ENCODE data around the gene PYCARD. TPM values are rescaled to one million over a fixed set of nuclear protein-coding genes. Genes with fewer than 3 reads are reported as not detected.
"Not testable (repeated sequence)": the region's sequence is repeated elsewhere in the genome, so short reads cannot be mapped to it uniquely, and the experiment has no call there.

Gene PYCARD
- total RNA-seq, 1 donor from 2014 or later = 2.9 TPM

DNA sequence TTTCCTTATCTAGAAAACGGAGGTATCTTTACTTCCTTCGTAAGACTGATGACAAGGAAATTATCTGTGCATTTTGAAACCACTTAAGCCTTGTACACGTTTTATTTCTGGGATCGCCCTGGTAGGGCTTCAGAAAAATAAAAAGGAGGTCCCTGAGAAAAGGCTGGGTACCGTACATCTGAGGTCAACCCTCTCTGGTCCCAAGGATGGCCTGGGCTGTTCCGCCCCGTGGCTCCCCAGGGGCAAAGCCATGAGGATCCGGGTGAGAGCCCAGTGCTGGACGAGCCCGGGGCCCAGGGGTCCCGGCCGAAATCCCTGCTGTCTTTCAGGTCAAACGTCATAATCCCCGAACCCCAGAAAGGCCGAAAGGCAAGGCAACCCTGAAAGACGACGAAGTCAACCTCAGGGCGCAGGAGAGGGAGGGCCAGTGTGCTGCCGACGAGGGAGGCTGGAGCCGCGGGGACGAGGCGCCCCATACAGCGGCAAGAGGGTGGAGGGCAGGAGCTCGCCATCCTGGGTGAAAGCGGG is 23.3 kb downstream of the PYCARD start:
- no peaks in the 10 kb centered on the region for H3K9me3 Mint-ChIP-seq (ENCODE audit: low read depth)
- peak overlapping the region; percentile 100 for H3K27ac Mint-ChIP-seq (ENCODE audit: unreplicated experiment)
- H3K36me3 Mint-ChIP-seq (ENCODE audit: low read depth) = peaks cover 21% of the 10 kb centered on the region
- H3K4me3 Mint-ChIP-seq (ENCODE audit: unreplicated experiment) = peak overlapping the region; percentile 96
- TF ChIP-seq, protein P1, sequence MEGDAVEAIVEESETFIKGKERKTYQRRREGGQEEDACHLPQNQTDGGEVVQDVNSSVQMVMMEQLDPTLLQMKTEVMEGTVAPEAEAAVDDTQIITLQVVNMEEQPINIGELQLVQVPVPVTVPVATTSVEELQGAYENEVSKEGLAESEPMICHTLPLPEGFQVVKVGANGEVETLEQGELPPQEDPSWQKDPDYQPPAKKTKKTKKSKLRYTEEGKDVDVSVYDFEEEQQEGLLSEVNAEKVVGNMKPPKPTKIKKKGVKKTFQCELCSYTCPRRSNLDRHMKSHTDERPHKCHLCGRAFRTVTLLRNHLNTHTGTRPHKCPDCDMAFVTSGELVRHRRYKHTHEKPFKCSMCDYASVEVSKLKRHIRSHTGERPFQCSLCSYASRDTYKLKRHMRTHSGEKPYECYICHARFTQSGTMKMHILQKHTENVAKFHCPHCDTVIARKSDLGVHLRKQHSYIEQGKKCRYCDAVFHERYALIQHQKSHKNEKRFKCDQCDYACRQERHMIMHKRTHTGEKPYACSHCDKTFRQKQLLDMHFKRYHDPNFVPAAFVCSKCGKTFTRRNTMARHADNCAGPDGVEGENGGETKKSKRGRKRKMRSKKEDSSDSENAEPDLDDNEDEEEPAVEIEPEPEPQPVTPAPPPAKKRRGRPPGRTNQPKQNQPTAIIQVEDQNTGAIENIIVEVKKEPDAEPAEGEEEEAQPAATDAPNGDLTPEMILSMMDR (IDR thresholded peaks at IDR 0.05) = no peak
- no peak for DNase-seq (ENCODE audit: low spot score)
- no peaks in the 10 kb centered on the region for H3K27me3 Mint-ChIP-seq (ENCODE audit: low read depth)
- peaks cover 38% of the 10 kb centered on the region for H3K4me1 Mint-ChIP-seq (ENCODE audit: low read depth)

DNA sequence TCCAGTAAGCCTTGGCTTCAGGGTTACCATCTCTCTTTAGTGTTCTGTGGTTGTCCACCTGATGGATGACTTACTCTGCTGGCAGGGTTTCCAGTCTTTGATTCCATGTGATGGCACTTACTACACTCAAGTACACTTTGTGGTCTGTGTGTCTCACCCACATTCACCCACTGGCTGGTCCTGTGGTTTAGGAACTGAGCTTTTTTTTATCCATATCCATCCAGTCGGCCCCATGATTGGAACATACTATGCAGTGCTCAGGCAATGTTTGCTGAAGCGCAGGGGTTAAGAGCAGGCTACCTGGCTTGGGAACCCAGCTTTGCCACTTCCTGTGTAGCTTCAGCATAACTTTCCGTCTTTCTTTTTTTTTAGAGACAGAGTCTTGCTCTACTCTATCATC is 25.4 kb downstream of the PYCARD start:
- TF ChIP-seq, protein P1 (IDR thresholded peaks at IDR 0.05) = no peak
- H3K4me3 Mint-ChIP-seq (ENCODE audit: unreplicated experiment) = no peak overlapping the region
- H3K27ac Mint-ChIP-seq (ENCODE audit: unreplicated experiment) = no peak overlapping the region
- DNase-seq (ENCODE audit: low spot score) = no peak
- H3K36me3 Mint-ChIP-seq (ENCODE audit: low read depth) = peaks cover 5% of the 10 kb centered on the region
- peaks cover 18% of the 10 kb centered on the region for H3K4me1 Mint-ChIP-seq (ENCODE audit: low read depth)
- no peaks in the 10 kb centered on the region for H3K9me3 Mint-ChIP-seq (ENCODE audit: low read depth)
- no peaks in the 10 kb centered on the region for H3K27me3 Mint-ChIP-seq (ENCODE audit: low read depth)

DNA sequence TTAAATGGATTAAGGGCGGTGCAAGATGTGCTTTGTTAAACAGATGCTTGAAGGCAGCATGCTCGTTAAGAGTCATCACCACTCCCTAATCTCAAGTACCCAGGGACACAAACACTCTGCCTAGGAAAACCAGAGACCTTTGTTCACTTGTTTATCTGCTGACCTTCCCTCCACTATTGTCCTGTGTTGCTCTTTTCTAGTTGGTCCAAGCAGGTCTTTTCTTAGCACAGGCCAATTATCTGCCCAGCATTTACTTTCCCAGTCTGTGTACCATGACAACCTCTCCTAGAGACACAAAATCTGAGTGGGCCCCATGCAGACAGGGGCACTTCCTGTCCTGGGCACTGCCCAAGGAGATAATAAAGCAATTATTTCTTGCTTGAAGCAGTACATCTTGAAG is 32.5 kb downstream of the PYCARD start:
- H3K36me3 Mint-ChIP-seq (ENCODE audit: low read depth); H3K4me1 Mint-ChIP-seq (ENCODE audit: low read depth); H3K27me3 Mint-ChIP-seq (ENCODE audit: low read depth); H3K9me3 Mint-ChIP-seq (ENCODE audit: low read depth); H3K27ac Mint-ChIP-seq (ENCODE audit: unreplicated experiment); H3K4me3 Mint-ChIP-seq (ENCODE audit: unreplicated experiment); DNase-seq (ENCODE audit: low spot score): not testable (repeated sequence)

DNA sequence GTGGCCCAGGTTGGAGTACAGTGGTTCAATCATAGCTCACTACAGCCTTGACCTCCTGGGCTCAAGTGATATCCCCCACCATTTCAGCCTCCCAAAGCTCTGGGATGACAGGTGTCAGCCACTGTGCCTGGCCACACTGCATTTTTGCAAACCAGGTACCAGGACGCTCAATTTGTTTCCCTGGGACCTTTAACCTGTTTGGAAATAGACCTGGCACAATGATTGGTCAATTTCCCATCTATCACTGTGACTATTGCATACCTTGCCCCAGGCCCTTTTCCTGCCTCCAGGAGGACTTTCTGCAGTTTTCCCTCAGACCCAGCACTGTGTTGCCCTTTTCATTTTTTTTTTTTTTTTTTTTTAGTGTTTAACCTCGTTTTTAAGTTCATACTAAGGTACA is 33.7 kb downstream of the PYCARD start:
- H3K9me3 Mint-ChIP-seq (ENCODE audit: low read depth) = no peaks in the 10 kb centered on the region
- H3K27ac Mint-ChIP-seq (ENCODE audit: unreplicated experiment) = no peak overlapping the region
- no peak for DNase-seq (ENCODE audit: low spot score)
- no peak overlapping the region for H3K4me3 Mint-ChIP-seq (ENCODE audit: unreplicated experiment)
- H3K4me1 Mint-ChIP-seq (ENCODE audit: low read depth) = peaks cover 3% of the 10 kb centered on the region
- no peaks in the 10 kb centered on the region for H3K36me3 Mint-ChIP-seq (ENCODE audit: low read depth)
- TF ChIP-seq, protein P1 (IDR thresholded peaks at IDR 0.05) = no peak
- H3K27me3 Mint-ChIP-seq (ENCODE audit: low read depth) = no peaks in the 10 kb centered on the region

DNA sequence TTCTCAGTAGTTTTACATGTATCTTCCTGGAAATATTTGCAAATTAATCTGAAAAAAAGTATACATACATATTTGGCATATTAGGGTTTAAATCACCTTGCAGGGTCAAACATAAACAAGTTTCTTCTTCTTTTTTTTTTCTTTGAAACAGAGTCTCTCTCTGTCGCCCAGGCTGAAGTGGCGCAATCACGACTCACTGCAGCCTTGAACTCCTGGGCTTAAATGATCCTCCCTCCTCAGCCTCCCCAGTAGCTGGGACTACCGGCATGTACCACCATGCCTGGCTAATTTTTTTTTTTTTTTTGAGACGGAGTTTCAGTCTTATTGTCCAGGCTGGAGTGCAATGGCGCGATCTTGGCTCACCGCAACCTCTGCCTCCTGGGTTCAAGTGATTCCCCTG is 35.2 kb downstream of the PYCARD start:
- Mint-ChIP-seq H3K36me3 (ENCODE audit: low read depth) (no peaks in the 10 kb centered on the region), H3K9me3 (ENCODE audit: low read depth) (no peaks in the 10 kb centered on the region), H3K4me3 (ENCODE audit: unreplicated experiment) (no peak overlapping the region), H3K27ac (ENCODE audit: unreplicated experiment) (no peak overlapping the region), H3K4me1 (ENCODE audit: low read depth) (peaks cover 3% of the 10 kb centered on the region), H3K27me3 (ENCODE audit: low read depth) (peaks cover 3% of the 10 kb centered on the region)
- DNase-seq (ENCODE audit: low spot score) = no peak
- TF ChIP-seq, protein P1 (IDR thresholded peaks at IDR 0.05) = no peak

DNA sequence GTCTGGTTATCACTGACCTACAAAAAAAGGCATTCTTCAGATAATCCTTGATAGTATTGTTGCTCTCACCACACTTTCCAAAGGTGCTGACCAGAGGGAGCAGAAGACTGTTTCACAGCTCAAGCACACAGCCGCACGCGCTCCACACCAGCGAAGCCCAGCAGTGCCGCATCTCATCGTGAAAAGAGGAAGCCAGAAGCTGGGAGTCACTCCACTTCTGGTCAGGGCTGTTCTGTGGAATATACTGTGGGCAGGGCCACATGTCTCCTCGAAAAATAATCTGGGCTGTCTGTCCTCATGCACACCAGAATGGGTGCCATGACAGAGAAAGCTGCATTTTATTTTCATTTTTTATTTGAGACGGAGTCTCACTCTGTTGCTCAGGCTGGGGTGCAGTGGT is 45.4 kb downstream of the PYCARD start:
- Mint-ChIP-seq H3K9me3 (ENCODE audit: low read depth) (no peaks in the 10 kb centered on the region), H3K27me3 (ENCODE audit: low read depth) (peaks cover 16% of the 10 kb centered on the region), H3K27ac (ENCODE audit: unreplicated experiment) (no peak overlapping the region), H3K36me3 (ENCODE audit: low read depth) (no peaks in the 10 kb centered on the region), H3K4me3 (ENCODE audit: unreplicated experiment) (no peak overlapping the region), H3K4me1 (ENCODE audit: low read depth) (no peaks in the 10 kb centered on the region)
- TF ChIP-seq, protein P1 (IDR thresholded peaks at IDR 0.05) = no peak
- no peak for DNase-seq (ENCODE audit: low spot score)

All from chondrocyte (in vitro differentiated cells).